HepG2 (cell line): ENCODE data around the gene FASTK. TPM values are rescaled to one million over a fixed set of nuclear protein-coding genes. Genes with fewer than 3 reads are reported as not detected.

ENCODE experiments used
- ATAC-seq: fragments of 200-7000 bp; cut with Tn5 transposase; 3 replicates; pipeline ENCODE4 v1.9.1; 2020; ENCODE audit warnings: mild to moderate bottlenecking, moderate library complexity
- BruUV-seq: library from RNA; stranded (reverse); fragments of 400-500 nt; replicated peaks from 2 replicates; lab custom pipeline; 2021; lab: Mats Ljungman, UMichigan
- CTCF ChIA-PET: fragments of 300-600 bp; formaldehyde crosslinking; extraction: SDS; loops from one replicate; lab custom pipeline; 2021; ENCODE audit warnings: low total read pairs, inconsistent platforms, low intra/inter-chr PET ratio; lab: Yijun Ruan, JAX
- POLR2A ChIA-PET: fragments of 350-600 bp; sonication (Branson Sonifier 250); formaldehyde crosslinking; loops from one replicate; lab custom pipeline; 2020; ENCODE audit warnings: antibody characterized with exemption, inconsistent platforms; lab: Yijun Ruan, JAX
- DNase-seq: peaks from one replicate; pipeline ENCODE4 v3.0.0-alpha.2; 2015; ENCODE audit warnings: low spot score
- FAIRE-seq: peaks from 3 replicates; lab custom pipeline; 2011; peaks lifted over from hg19 to GRCh38; lab: Jason Lieb, UNC
- H2AFZ ChIP-seq: one replicate; pipeline ENCODE4 v1.6.1; 2011; ENCODE audit warnings: low read length, inconsistent platforms
- H3K27ac ChIP-seq: fragments of 300-600 bp; 3 replicates; pipeline ENCODE4 v1.8.0; 2011; ENCODE audit warnings: mixed run types, mild to moderate bottlenecking, mixed read lengths, low read length, inconsistent platforms; ENCODE audit not compliant: insufficient read depth; ENCODE audit errors: extremely low read length
- H3K27me3 ChIP-seq, 2 experiments: fragments of 200-600 bp in 1 of 2; 2 replicates in 1 of 2; 3 replicates in 1 of 2; pipeline versions ENCODE4 v1.6.0 to v1.8.0; 2011; ENCODE audit warnings: low read length in 2 of 2, mild to moderate bottlenecking in 2 of 2, moderate library complexity in 2 of 2, inconsistent platforms in 1 of 2; ENCODE audit not compliant: insufficient read depth in 2 of 2, control insufficient read depth in 1 of 2
- H3K36me3 ChIP-seq, 2 experiments: fragments of 200-600 bp in 1 of 2; replicated peaks in 1 of 2; 2 replicates in 1 of 2; 3 replicates in 1 of 2; pipeline versions ENCODE4 v1.5.1 to v1.8.0; 2011; ENCODE audit warnings: low read length in 2 of 2, inconsistent platforms in 1 of 2; ENCODE audit not compliant: insufficient read depth in 2 of 2, control insufficient read depth in 1 of 2
- H3K4me1 ChIP-seq: 2 replicates; pipeline ENCODE4 v1.5.1; 2012; ENCODE audit warnings: low read length, inconsistent platforms; ENCODE audit not compliant: insufficient read depth
- H3K4me2 ChIP-seq: 2 replicates; pipeline ENCODE4 v1.6.0; 2011; ENCODE audit warnings: low read depth, low read length, inconsistent platforms
- H3K4me3 ChIP-seq, 3 experiments: fragments of 200-600 bp in 1 of 3; sonication (generic), shearing (Covaris generic) in 1 of 3; replicated peaks in 1 of 3; 2 replicates each; pipeline ENCODE4 v1.5.1; 2011 to 2016; ENCODE audit warnings: low read length in 3 of 3, inconsistent platforms in 2 of 3, low read depth in 2 of 3, mild to moderate bottlenecking in 2 of 3, control low read depth in 1 of 3, mixed read lengths in 1 of 3; ENCODE audit not compliant: insufficient read depth in 1 of 3
- H3K79me2 ChIP-seq: one replicate; pipeline ENCODE4 v1.6.1; 2011; ENCODE audit warnings: low read length, inconsistent platforms; ENCODE audit not compliant: insufficient read depth
- H3K9ac ChIP-seq: 2 replicates; pipeline ENCODE4 v1.6.0; 2011; ENCODE audit warnings: mild to moderate bottlenecking, low read depth, low read length, inconsistent platforms; ENCODE audit not compliant: insufficient read depth
- H3K9me3 ChIP-seq: 2 replicates; pipeline ENCODE4 v1.5.1; 2012; ENCODE audit warnings: mild to moderate bottlenecking, low read length
- H4K20me1 ChIP-seq: 2 replicates; pipeline ENCODE4 v1.6.0; 2011; ENCODE audit warnings: inconsistent platforms, mild to moderate bottlenecking, low read length, moderate library complexity; ENCODE audit not compliant: insufficient read depth
- AGO2 ChIP-seq: fragments of 200-400 bp; formaldehyde crosslinking; optimal IDR thresholded peaks from 2 replicates; pipeline ENCODE3; 2017; ENCODE audit warnings: mild to moderate bottlenecking, low read depth, low read length, moderate library complexity
- ARNT ChIP-seq: fragments of 450-650 bp; IDR thresholded peaks from 2 replicates; pipeline ENCODE4 v1.6.1; 2017
- GTF3A ChIP-seq: sonication (generic); formaldehyde crosslinking; conservative IDR thresholded peaks from 2 replicates; pipeline ENCODE4 v1.4.0; 2020; ENCODE audit warnings: mild to moderate bottlenecking, missing genetic modification reagents
- HCFC1 ChIP-seq: fragments of 150-350 bp; IDR thresholded peaks from 2 replicates; pipeline ENCODE4 v1.6.1; 2014; ENCODE audit warnings: low read depth, low read length
- JDP2 ChIP-seq: sonication (generic); formaldehyde crosslinking; IDR thresholded peaks from 2 replicates; pipeline ENCODE4 v1.8.1; 2022; ENCODE audit warnings: missing genetic modification reagents, borderline replicate concordance
- KDM5A ChIP-seq: fragments of 200-600 bp; sonication (generic); IDR thresholded peaks from 2 replicates; pipeline ENCODE4 v1.7.0; 2018; ENCODE audit warnings: antibody characterized with exemption, mild to moderate bottlenecking, low read length, borderline replicate concordance
- RAD51 ChIP-seq: fragments of 450-650 bp; IDR thresholded peaks from 2 replicates; pipeline ENCODE4 v1.6.1; 2016; ENCODE audit warnings: borderline replicate concordance
- SOX13 ChIP-seq, 3 experiments: fragments of 450-650 bp in 1 of 3; sonication (generic) in 1 of 3; formaldehyde crosslinking in 1 of 3; IDR thresholded peaks in 2 of 3; conservative IDR thresholded peaks in 1 of 3; 2 replicates each; pipeline versions ENCODE4 v1.5.0 to v1.6.1; 2016 to 2020; ENCODE audit warnings: antibody characterized with exemption in 1 of 3, mild to moderate bottlenecking in 1 of 3, missing compliant biosample characterization in 1 of 3, missing genetic modification reagents in 1 of 3, moderate library complexity in 1 of 3
- SP1 ChIP-seq, 2 experiments: fragments of 450-650 bp in 1 of 2; sonication (generic) in 1 of 2; formaldehyde crosslinking in 1 of 2; IDR thresholded peaks; 2 replicates each; pipeline versions ENCODE4 v1.4.0 to v1.6.1; 2016 to 2020; ENCODE audit warnings: missing genetic modification reagents in 1 of 2
- ZBTB46 ChIP-seq: sonication (generic); formaldehyde crosslinking; IDR thresholded peaks from 2 replicates; pipeline ENCODE4 v1.4.0; 2020; ENCODE audit warnings: mild to moderate bottlenecking, missing genetic modification reagents, borderline replicate concordance
- ZNF160 ChIP-seq: sonication (generic); formaldehyde crosslinking; IDR thresholded peaks from 2 replicates; pipeline ENCODE4 v1.8.0; 2022; ENCODE audit warnings: mild to moderate bottlenecking, inconsistent platforms, missing genetic modification reagents
- ZNF367 ChIP-seq: sonication (generic); formaldehyde crosslinking; IDR thresholded peaks from 2 replicates; pipeline ENCODE4 v1.4.0; 2020; ENCODE audit warnings: missing genetic modification reagents, borderline replicate concordance
- ZNF549 ChIP-seq: sonication (generic); formaldehyde crosslinking; IDR thresholded peaks from 2 replicates; pipeline ENCODE4 v1.5.0; 2020; ENCODE audit warnings: missing genetic modification reagents
- ZNF569 ChIP-seq: sonication (generic); formaldehyde crosslinking; IDR thresholded peaks from 2 replicates; pipeline ENCODE4 v1.5.0; 2020; ENCODE audit warnings: mild to moderate bottlenecking, missing genetic modification reagents, moderate library complexity, borderline replicate concordance
- ZNF576 ChIP-seq: sonication (generic); formaldehyde crosslinking; IDR thresholded peaks from 2 replicates; pipeline ENCODE4 v1.4.0; 2020; ENCODE audit warnings: mild to moderate bottlenecking, missing genetic modification reagents
- ZNF766 ChIP-seq: sonication (generic); formaldehyde crosslinking; IDR thresholded peaks from 2 replicates; pipeline ENCODE4 v1.5.0; 2020; ENCODE audit warnings: missing genetic modification reagents, borderline replicate concordance
- ZSCAN21 ChIP-seq: sonication (generic); formaldehyde crosslinking; IDR thresholded peaks from 2 replicates; pipeline ENCODE4 v1.8.0; 2022; ENCODE audit warnings: mild to moderate bottlenecking, missing genetic modification reagents, moderate library complexity, borderline replicate concordance
- WGBS: methylation state at CpG from one replicate; pipeline ENCODE4 v1.1.6; 2017; ENCODE audit warnings: low lambda C conversion rate; 5-methylcytosine and 5-hydroxymethylcytosine counted together
- in situ Hi-C: cut with HindIII; loops from 2 replicates; pipeline ENCODE4 v1.10.0; 2017; ENCODE audit warnings: low pct_unique_long_range_greater_than_20kb; ENCODE audit not compliant: extremely low pct_ligation_motif_present
- intact Hi-C: fragments of 100-400 bp; cut with micrococcal nuclease; formaldehyde crosslinking; loops from one replicate; pipeline ENCODE4 v1.10.0; 2022; ENCODE audit not compliant: unreplicated experiment
- polyA plus RNA-seq, 8 experiments: library from polyadenylated mRNA; depleted of rRNA in 3 of 8; stranded (reverse) in 7 of 8; unstranded in 1 of 8; fragments of >200 nt; fragmentation: Illumina TruSeq in 4 of 8; extraction: Trizol in 4 of 8; gene quantifications; 2 replicates each; pipeline versions ENCODE4 v1.2.1 to v1.2.3, GENCODE V29; 2011 to 2016; ENCODE audit warnings: low read depth in 4 of 8, missing spikeins in 1 of 8, mixed read lengths in 1 of 8; ENCODE audit not compliant: insufficient read depth in 1 of 8
- total RNA-seq, 5 experiments: library from RNA; depleted of rRNA; stranded (reverse); fragments of >200 nt; fragmentation: Illumina TruSeq; extraction: Trizol; gene quantifications; 2 replicates each; pipeline ENCODE4 v1.2.3, GENCODE V29; 2016; ENCODE audit warnings: low read depth in 1 of 5
- TF ChIP-seq, protein P1 (sequence below): sonication (generic); formaldehyde crosslinking; IDR thresholded peaks from 2 replicates; pipeline ENCODE4 v1.4.0; 2020; ENCODE audit warnings: missing genetic modification reagents, borderline replicate concordance

The FASTK gene
- total and polyA plus RNA-seq, 2 of the 13 experiments (the other 11 are each of a cell fraction or from before 2014, with no cell fraction given) = 52.9 to 55.7 TPM

- 1% methylated on average over 7 of the region's 21 CpGs for WGBS
- in situ Hi-C loops = no loop called here
- ChIA-PET CTCF (interaction anchor here (0.8 kb wide), 1 partner anchor 50 kb away, joined by 3 read pairs; no protein-coding TSS in a partner anchor), POLR2A (interaction anchor here (1.4 to 4.4 kb wide), 4 partner anchors 21 to 33 kb away, joined by 4 to 144 read pairs (median 7); partner anchors contain the start of genes ABCB8, AGAP3, FASTK and TMUB1)
- Histone ChIP-seq H2AFZ (no peak overlapping the region), H3K36me3 (peaks cover 3 to 14% of the 10 kb centered on the region in 2 experiments; a peak in 4 of 5 replicates), H3K9ac (peak overlapping the region; percentile 71), H3K79me2 (peaks cover 16% of the 10 kb centered on the region), H3K4me1 (peaks cover 61% of the 10 kb centered on the region), H3K4me2 (peak overlapping the region; percentile 98), H4K20me1 (peaks cover 4% of the 10 kb centered on the region; the same call in 1 of the 2 replicates), H3K9me3 (no peaks in the 10 kb centered on the region), H3K27me3 (no peaks in the 10 kb centered on the region; a peak in 1 of 5 replicates), H3K27ac (peak overlapping the region; percentile 86), H3K4me3 (peak overlapping the region; percentile 69 to 92 (median 90))
- intact Hi-C loops = no loop called here
- ATAC-seq (no peak), DNase-seq (peak; percentile 42), FAIRE-seq (no peak)
- BruUV-seq = no TSS peak
- no peak for TF ChIP-seq ZNF576 (CRISPR knock-in tag)
- TF ChIP-seq ZNF569 = no peak
- no peak for TF ChIP-seq ZNF367 (CRISPR knock-in tag)
- peak; percentile 35; the same call in 1 of the 2 replicates for TF ChIP-seq ZSCAN21 (CRISPR knock-in tag)
- no peak for TF ChIP-seq ZNF549 (CRISPR knock-in tag)
- no peak for TF ChIP-seq GTF3A (CRISPR knock-in tag)
- 0 out of 2 replicates have a peak, but pooled peaks have one; percentile 69 for TF ChIP-seq ZBTB46 (CRISPR knock-in tag)
- 0 out of 2 replicates have a peak, but pooled peaks have one; percentile 71 for TF ChIP-seq ZNF766 (CRISPR knock-in tag)
- no peak for TF ChIP-seq JDP2 (CRISPR knock-in tag)
- TF ChIP-seq, protein P1, sequence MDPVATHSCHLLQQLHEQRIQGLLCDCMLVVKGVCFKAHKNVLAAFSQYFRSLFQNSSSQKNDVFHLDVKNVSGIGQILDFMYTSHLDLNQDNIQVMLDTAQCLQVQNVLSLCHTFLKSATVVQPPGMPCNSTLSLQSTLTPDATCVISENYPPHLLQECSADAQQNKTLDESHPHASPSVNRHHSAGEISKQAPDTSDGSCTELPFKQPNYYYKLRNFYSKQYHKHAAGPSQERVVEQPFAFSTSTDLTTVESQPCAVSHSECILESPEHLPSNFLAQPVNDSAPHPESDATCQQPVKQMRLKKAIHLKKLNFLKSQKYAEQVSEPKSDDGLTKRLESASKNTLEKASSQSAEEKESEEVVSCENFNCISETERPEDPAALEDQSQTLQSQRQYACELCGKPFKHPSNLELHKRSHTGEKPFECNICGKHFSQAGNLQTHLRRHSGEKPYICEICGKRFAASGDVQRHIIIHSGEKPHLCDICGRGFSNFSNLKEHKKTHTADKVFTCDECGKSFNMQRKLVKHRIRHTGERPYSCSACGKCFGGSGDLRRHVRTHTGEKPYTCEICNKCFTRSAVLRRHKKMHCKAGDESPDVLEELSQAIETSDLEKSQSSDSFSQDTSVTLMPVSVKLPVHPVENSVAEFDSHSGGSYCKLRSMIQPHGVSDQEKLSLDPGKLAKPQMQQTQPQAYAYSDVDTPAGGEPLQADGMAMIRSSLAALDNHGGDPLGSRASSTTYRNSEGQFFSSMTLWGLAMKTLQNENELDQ = no peak
- no peak for TF ChIP-seq KDM5A
- no peak for TF ChIP-seq SOX13 (IDR thresholded peaks at IDR 0.05)
- no peak for TF ChIP-seq SOX13 (CRISPR knock-in tag; conservative IDR thresholded peaks at IDR 0.05 in 1 of 2, IDR thresholded peaks at IDR 0.05 in 1 of 2)
- TF ChIP-seq RAD51 = no peak
- TF ChIP-seq AGO2 = peak; percentile 36
- TF ChIP-seq ZNF160 (CRISPR knock-in tag) = no peak
- no peak for TF ChIP-seq ARNT
- TF ChIP-seq HCFC1 = no peak
- no peak for TF ChIP-seq SP1 (IDR thresholded peaks at IDR 0.05)
- no peak for TF ChIP-seq SP1 (CRISPR knock-in tag; IDR thresholded peaks at IDR 0.05)
These were observed 20.0 kb downstream of the FASTK start for GRCh38 chr7:151060416-151061212.
